ENCODE results near the gene RFC1.

DNA sequence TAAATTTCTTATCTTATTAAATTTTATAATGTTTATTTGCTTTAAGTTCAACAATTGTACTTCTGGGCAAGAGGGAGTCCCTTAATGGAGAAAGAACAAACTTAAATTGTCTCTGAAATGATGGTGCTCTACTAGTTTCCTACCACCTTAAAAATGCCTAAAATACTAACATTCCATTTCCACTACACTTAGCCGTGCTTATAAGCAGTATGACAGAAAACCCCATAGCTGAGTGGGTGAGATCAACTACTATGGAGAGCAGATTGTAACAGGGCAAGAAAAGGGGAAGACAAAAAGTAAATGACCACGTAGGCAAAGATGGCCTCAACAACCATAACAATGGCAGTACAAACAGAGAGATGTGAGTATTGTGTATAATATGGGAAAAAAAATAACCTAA is 35.0 kb downstream of the RFC1 start:
- TF ChIP-seq, protein P1, sequence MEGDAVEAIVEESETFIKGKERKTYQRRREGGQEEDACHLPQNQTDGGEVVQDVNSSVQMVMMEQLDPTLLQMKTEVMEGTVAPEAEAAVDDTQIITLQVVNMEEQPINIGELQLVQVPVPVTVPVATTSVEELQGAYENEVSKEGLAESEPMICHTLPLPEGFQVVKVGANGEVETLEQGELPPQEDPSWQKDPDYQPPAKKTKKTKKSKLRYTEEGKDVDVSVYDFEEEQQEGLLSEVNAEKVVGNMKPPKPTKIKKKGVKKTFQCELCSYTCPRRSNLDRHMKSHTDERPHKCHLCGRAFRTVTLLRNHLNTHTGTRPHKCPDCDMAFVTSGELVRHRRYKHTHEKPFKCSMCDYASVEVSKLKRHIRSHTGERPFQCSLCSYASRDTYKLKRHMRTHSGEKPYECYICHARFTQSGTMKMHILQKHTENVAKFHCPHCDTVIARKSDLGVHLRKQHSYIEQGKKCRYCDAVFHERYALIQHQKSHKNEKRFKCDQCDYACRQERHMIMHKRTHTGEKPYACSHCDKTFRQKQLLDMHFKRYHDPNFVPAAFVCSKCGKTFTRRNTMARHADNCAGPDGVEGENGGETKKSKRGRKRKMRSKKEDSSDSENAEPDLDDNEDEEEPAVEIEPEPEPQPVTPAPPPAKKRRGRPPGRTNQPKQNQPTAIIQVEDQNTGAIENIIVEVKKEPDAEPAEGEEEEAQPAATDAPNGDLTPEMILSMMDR (IDR thresholded peaks at IDR 0.05; ENCODE audit: borderline replicate concordance, extremely low read depth, low read length, poor library complexity, severe bottlenecking): no peak
- no peak for TF ChIP-seq EZH2 (IDR thresholded peaks at IDR 0.05; ENCODE audit: borderline replicate concordance, low read depth, low read length, severe bottlenecking)

Data from DND-41 (cell line).